Activated T-helper 1 cell treated with anti-CD3 and anti-CD28 coated beads, Interleukin-12 subunit alpha, Interleukin-12 subunit beta, Interleukin-2, Interleukin-4 antibody, amounts not matched to agents 30 ng/mL and 10 ng/mL and 1 ng/mL, durations not matched to agents 14 hours and 24 hours and 36 hours (primary cell): ENCODE data around the gene AP1M1. TPM values are rescaled to one million over a fixed set of nuclear protein-coding genes. Genes with fewer than 3 reads are reported as not detected.

ENCODE experiments used
- DNase-seq: peaks from one replicate; pipeline ENCODE4 v3.0.0; 2021; ENCODE audit warnings: low spot score
- H3K27ac Mint-ChIP-seq: one replicate; pipeline ENCODE4 v1.8.0; 2021; ENCODE audit warnings: mild to moderate bottlenecking, mixed read lengths
- H3K27me3 Mint-ChIP-seq: one replicate; pipeline ENCODE4 v1.8.0; 2022; ENCODE audit warnings: mild to moderate bottlenecking, moderate library complexity, mixed read lengths; ENCODE audit not compliant: insufficient read depth
- H3K36me3 Mint-ChIP-seq: one replicate; pipeline ENCODE4 v1.8.0; 2021; ENCODE audit warnings: low read depth, mixed read lengths
- H3K4me1 Mint-ChIP-seq: one replicate; pipeline ENCODE4 v1.8.0; 2021; ENCODE audit warnings: low read depth, mixed read lengths
- H3K4me3 Mint-ChIP-seq: one replicate; pipeline ENCODE4 v1.8.0; 2021; ENCODE audit warnings: mild to moderate bottlenecking, moderate library complexity, mixed read lengths
- H3K9me3 Mint-ChIP-seq: one replicate; pipeline ENCODE4 v1.8.0; 2021; ENCODE audit warnings: mixed read lengths
- intact Hi-C: fragments of 100-400 bp; cut with micrococcal nuclease; formaldehyde crosslinking; loops from one replicate; pipeline ENCODE4 v1.15.1; 2024
- total RNA-seq: library from RNA; stranded (reverse); gene quantifications from 2 replicates; pipeline ENCODE4 v1.2.3, GENCODE V29; 2022

The AP1M1 gene
- 116 and 117 TPM in 2 replicates for total RNA-seq

DNA sequence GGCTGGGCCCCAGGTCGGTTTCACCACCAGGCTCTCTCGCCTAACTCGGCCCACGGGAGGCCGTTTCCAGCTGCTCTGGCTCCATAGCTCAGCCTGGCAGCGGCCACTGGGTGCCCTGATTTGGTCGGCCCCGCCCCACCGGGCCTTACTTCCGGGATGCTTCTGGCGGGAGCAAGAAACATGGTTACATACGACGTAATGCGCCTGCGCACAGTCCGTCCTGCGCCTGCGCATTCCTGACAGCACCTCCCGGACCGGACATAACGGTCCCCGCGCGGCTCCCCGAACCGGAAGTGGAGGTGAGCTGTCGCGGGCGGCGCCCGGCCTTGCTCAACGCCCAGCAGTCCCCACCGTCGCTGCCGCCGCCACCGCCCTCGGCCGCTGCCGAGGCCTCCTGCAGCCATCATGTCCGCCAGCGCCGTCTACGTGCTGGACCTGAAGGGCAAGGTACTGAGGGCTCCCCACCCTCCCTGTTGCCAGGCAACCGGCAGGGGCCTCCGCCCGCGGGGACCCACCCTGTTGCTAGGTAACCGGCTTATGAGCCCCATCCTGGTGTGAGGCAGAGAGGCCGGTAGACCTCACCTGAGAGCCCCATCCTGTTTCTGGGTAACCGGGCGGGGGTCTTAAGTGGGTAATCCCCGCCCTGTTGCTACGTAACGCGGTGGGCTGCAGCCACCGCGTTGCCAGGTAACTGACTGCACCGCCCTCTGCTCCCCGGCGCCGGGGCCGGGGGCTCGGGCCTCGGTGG, at the start of gene AP1M1:
Gene AP1M1 (plus strand): TSS at position 290 of the 748 bp plus-strand sequence. CDS start 116 bp downstream, at position 406.
- DNase-seq: peak; percentile 99
- Mint-ChIP-seq H3K4me3 (peak within 1 kb of the TSS; percentile 95), H3K4me1 (peaks cover 51% of the 10 kb centered on the region), H3K27me3 (no peaks in the 10 kb centered on the region), H3K9me3 (no peaks in the 10 kb centered on the region), H3K36me3 (peaks cover 22% of the 10 kb centered on the region), H3K27ac (peak within 1 kb of the TSS; percentile 95)
- intact Hi-C loops: loop anchor here (1.0 to 5.0 kb wide), 9 partner anchors 12 to 361 kb away; partner anchors contain the start of genes CHERP, FAM32A and RAB8A

DNA sequence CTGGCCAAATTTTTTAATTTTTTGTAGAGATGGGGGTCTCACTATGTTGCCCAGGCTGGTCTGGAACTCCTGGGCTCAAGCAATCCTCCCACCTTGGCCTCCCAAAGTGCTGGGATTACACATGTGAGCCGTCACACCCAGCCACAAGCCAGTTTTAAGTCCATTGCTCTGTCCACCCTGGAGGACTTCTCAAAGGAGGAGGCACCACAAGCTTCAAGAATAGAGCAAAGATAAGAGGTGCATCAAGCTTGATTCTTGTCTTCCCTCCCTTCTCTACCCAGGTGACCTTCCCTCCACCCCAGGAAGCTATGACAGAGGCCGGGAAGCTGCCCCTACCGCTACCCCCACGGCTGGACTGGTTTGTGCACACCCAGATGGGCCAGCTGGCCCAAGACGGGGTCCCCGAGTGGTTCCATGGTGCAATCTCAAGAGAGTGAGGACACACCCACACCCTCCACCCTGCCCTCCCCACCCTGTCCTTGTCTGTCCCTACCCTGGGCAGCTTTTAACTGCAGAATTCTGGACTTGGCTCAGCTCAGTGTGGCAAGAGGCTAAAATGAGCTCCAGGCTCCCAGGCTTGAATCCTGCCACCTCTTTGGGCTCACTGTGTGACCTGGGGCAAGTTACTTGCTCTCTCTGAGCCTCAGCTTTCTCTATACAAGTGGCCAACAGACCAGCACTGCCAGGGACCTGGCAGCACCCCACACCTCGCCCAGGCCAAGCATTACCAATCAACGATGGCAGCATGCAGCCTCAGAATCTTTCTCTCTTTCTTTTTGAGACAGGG, 49.1 kb upstream of the AP1M1 start:
- H3K4me3 Mint-ChIP-seq: peak overlapping the region; percentile 11
- H3K27ac Mint-ChIP-seq: peak overlapping the region; percentile 87
- intact Hi-C loops: no loop called here
- H3K36me3 Mint-ChIP-seq: peaks cover 24% of the 10 kb centered on the region
- H3K4me1 Mint-ChIP-seq: peaks cover 31% of the 10 kb centered on the region
- H3K27me3 Mint-ChIP-seq: no peaks in the 10 kb centered on the region
- no peak for DNase-seq
- no peaks in the 10 kb centered on the region for H3K9me3 Mint-ChIP-seq

DNA sequence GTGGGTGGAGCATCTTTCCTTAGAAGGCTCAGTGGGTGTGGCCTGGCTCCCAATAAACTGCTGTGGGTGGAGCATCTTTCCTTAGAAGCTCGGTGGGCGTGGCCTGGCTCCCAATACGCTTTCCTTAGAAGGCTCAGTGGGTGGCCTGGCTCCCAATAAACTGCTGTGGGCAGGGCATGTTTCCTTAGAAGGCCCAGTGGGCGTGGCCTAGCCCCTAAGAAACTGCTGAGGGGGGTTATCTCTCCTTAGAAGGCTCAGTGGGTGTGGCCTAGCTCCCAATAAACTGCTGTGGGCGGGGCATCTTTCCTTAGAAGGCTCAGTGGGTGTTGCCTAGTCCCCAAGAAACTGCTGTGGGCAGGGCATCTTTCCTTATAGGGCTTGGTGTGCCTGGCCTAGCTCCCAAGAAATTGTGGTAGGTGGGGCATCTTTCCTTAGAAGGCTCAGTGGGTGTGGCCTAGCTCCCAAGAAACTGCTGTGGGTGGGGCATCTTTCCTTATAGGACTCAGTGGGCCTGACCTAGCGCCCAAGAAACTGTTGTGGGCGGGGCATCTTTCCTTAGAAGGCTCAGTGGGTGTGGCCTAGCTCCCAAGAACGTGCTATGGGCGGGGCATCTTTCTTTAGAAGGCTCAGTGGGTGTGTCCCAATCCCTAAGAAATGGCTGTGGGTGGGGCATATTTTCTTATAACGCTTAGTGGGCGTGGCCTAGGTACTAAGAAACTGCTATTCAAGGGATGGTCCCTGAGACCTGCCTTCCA, 44.0 kb upstream of the AP1M1 start:
- Mint-ChIP-seq H3K27me3 (no peaks in the 10 kb centered on the region), H3K4me1 (peaks cover 25% of the 10 kb centered on the region), H3K27ac (no peak overlapping the region), H3K4me3 (no peak overlapping the region), H3K36me3 (peaks cover 45% of the 10 kb centered on the region), H3K9me3 (no peaks in the 10 kb centered on the region)
- no peak for DNase-seq
- intact Hi-C loops: no loop called here

DNA sequence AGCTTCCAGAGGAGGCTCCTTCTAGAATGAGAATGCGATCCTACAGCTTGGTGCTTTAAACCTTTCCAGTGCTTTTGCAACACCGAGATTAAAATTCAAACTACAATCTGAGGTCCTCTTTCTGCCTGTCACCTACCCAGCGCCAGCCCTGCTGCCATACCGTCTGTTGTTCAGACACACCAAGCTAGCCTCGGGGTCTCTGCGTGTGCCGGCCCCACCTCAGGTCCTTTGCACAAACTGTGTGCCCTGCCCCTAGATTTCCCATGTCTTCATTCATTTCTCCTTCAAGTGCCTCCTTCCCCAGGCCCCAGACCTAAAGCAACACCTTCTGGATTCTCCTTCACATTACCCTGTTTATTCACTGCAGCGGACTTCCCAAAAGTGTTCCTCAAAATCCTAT, 43.2 kb upstream of the AP1M1 start:
- Mint-ChIP-seq H3K4me3 (no peak overlapping the region), H3K36me3 (peaks cover 41% of the 10 kb centered on the region), H3K27ac (no peak overlapping the region), H3K9me3 (no peaks in the 10 kb centered on the region), H3K4me1 (peaks cover 19% of the 10 kb centered on the region), H3K27me3 (no peaks in the 10 kb centered on the region)
- intact Hi-C loops: no loop called here
- DNase-seq: no peak

DNA sequence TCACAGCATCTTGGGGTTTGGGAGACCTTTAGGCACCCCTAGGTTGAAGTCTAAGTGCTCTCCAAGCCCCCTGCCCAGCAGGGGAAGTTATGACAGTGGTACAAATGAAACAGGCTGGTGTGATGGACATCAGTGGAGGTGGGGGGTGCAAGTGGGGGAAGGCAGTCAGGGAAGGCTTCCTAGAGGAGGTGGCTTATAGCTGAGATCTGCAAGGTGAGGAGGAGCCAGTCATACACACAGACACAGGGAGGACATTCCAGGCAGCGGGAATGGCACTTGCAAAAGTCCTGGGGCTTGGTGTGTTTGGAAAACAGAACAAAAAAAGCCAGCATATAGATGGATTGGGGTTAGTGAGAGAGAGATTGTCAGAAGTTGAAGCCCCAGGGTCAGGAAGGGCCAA, 42.6 kb upstream of the AP1M1 start:
- no peaks in the 10 kb centered on the region for H3K9me3 Mint-ChIP-seq
- peak overlapping the region; percentile 28 for H3K27ac Mint-ChIP-seq
- peaks cover 19% of the 10 kb centered on the region for H3K4me1 Mint-ChIP-seq
- no peak for DNase-seq
- intact Hi-C loops: no loop called here
- no peaks in the 10 kb centered on the region for H3K27me3 Mint-ChIP-seq
- no peak overlapping the region for H3K4me3 Mint-ChIP-seq
- H3K36me3 Mint-ChIP-seq: peaks cover 41% of the 10 kb centered on the region

DNA sequence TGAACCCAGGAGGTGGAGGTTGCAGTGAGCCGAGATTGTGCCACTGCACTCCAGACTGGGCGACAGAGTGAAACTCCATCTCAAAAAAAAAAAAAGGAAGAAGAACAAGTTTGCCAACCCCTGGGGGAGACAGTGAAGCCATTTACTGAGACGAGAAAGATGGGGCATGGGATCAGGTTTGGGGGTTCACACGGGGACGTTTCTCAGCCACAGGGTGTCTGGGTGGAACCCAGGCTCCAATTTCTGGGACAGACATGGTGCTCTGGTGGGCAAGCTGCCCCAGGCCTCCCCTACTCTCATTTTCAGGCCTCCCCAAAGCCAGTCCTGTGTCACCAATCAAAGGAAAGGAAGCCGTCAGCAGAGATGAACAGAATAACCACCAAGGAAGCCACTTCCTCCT, 40.8 kb upstream of the AP1M1 start:
- Mint-ChIP-seq H3K4me1 (peaks cover 35% of the 10 kb centered on the region), H3K36me3 (peaks cover 39% of the 10 kb centered on the region), H3K4me3 (no peak overlapping the region), H3K9me3 (no peaks in the 10 kb centered on the region), H3K27me3 (no peaks in the 10 kb centered on the region), H3K27ac (no peak overlapping the region)
- intact Hi-C loops: no loop called here
- DNase-seq: no peak

DNA sequence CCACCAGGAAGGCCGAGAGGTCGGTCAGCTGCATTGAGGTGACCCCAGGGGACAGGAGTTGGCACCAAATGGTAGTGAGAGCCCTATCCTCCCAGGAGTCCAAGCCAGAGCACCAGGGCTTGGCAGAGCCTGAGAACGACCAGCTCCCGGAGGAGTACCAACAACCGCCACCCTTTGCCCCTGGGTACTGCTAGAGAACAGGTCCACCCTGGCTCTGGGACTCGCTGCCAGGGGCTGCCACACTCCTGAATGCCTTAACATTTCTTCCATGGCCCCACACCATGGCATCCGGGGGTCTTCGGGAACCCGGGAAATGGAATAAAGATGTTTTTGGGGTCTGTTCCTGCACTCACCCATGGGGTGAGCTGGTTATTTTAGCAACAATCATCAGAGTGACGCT, 40.1 kb upstream of the AP1M1 start:
- Mint-ChIP-seq H3K27ac (no peak overlapping the region), H3K36me3 (peaks cover 37% of the 10 kb centered on the region), H3K27me3 (no peaks in the 10 kb centered on the region), H3K4me1 (peaks cover 35% of the 10 kb centered on the region), H3K9me3 (no peaks in the 10 kb centered on the region), H3K4me3 (no peak overlapping the region)
- DNase-seq: no peak
- intact Hi-C loops: no loop called here

DNA sequence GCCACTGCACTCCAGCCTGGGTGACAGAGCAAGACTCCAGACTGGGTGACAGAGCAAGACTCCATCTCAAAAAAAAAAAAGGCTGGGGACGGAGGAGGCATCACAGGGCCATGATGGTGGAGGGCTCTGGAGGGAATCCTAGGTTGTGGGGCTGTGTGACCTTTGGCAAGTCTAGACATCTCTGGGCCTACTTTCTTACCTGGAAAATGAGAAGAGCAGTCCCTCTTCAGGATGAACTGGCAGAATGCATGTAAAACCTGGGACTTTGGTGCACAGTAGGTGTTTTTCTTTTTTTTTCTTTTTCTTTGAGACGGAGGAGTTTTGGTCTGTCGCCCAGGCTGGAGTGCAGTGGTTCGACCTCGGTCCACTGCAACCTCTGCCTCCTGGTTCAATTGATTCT, 38.1 kb upstream of the AP1M1 start:
- Mint-ChIP-seq H3K27ac (no peak overlapping the region), H3K4me1 (peaks cover 24% of the 10 kb centered on the region), H3K27me3 (peaks cover under 1% of the 10 kb centered on the region), H3K36me3 (peaks cover 20% of the 10 kb centered on the region), H3K9me3 (no peaks in the 10 kb centered on the region), H3K4me3 (no peak overlapping the region)
- DNase-seq: no peak
- intact Hi-C loops: loop anchor here (1.0 to 2.0 kb wide), 2 partner anchors 16 to 81 kb away; partner anchors contain the start of gene HSH2D

DNA sequence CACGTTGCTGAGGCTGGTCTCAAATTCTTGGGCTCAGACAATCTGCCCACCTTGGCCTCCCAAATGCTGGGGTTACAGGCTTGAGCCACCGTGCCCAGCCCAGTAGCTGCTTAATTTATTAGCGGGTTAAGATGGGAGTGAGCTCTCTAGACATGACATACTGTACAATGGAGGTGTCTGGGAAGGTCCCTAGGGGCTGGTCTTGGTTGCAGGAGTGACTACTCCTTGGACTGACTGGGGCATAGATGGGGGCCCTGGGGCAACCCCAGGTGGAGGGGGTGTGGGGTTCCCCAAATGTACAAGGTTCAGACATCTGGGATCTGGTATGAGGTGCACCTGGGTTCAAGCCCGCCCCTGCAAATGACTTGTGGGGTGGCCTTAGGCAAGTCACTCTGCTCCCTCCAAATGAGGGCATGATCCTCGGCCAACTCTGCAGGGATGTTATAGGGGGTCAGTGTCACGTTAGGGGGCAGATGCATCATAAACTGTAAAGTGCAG, 37.2 kb upstream of the AP1M1 start:
- H3K36me3 Mint-ChIP-seq: peaks cover 12% of the 10 kb centered on the region
- no peak overlapping the region for H3K4me3 Mint-ChIP-seq
- H3K4me1 Mint-ChIP-seq: peaks cover 16% of the 10 kb centered on the region
- no peak for DNase-seq
- H3K9me3 Mint-ChIP-seq: no peaks in the 10 kb centered on the region
- H3K27ac Mint-ChIP-seq: peak overlapping the region; percentile 68
- intact Hi-C loops: loop anchor here (1.0 to 2.0 kb wide), 2 partner anchors 17 to 82 kb away; partner anchors contain the start of gene HSH2D
- peaks cover 2% of the 10 kb centered on the region for H3K27me3 Mint-ChIP-seq

DNA sequence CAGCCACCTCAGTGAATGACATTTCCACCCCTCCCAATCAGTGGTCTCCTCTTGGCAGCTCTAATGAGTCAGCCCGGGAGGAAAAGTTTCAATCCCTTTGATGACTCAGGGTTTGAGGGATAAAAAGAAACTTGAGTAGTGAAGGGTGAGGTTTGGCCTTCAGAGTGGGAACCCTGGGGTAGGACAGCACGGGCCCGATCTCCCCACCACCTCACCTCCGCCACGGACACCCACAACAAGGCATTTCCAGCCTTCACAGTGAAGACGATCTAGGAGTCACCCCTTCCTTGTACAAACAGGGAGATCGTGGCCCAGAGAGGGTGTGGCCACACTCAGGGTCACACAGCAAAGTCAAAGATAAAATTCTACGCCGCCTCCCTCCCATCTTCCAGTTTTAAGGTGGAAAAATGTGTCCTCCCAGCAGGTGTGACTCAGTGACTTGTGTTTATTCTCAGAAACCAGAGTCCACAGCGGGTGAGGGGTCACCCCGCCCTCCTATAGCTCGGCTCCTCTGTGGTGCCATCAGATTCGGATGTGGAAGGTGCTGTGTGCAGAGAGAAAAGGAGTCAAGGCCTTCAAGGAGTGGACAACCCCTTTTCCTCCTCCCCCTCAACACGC, 36.7 kb upstream of the AP1M1 start:
- no peak for DNase-seq
- Mint-ChIP-seq H3K4me1 (peaks cover 16% of the 10 kb centered on the region), H3K27ac (peak overlapping the region; percentile 68), H3K4me3 (peak overlapping the region; percentile 4), H3K9me3 (no peaks in the 10 kb centered on the region), H3K27me3 (peaks cover 2% of the 10 kb centered on the region), H3K36me3 (peaks cover 8% of the 10 kb centered on the region)
- intact Hi-C loops: loop anchor here (1.0 to 2.0 kb wide), 4 partner anchors 18 to 82 kb away; partner anchors contain the start of genes FAM32A and HSH2D

DNA sequence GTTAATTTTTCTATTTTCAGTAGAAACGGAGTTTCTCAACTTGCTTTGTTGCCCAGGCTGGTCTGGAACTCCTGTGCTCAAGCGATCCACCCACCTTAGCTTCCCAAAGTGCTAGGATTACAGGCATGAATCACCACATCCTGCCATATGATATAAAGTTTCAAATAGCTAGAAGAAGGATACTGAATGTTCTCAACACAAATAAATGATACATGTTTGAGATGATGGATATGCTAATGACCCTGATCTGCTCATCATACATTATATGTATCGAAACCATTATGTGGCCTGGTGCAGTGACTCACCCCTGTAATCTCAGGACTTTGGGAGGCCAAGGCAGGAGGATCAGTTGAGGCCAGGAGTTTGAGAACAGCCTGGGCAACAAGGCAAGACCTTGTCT, 35.9 kb upstream of the AP1M1 start:
- peaks cover 2% of the 10 kb centered on the region for H3K27me3 Mint-ChIP-seq
- no peak overlapping the region for H3K27ac Mint-ChIP-seq
- intact Hi-C loops: loop anchor here (1.0 to 2.0 kb wide), 3 partner anchors 23 to 83 kb away; partner anchors contain the start of gene FAM32A
- DNase-seq: no peak
- H3K4me1 Mint-ChIP-seq: peaks cover 16% of the 10 kb centered on the region
- peaks cover 2% of the 10 kb centered on the region for H3K36me3 Mint-ChIP-seq
- H3K4me3 Mint-ChIP-seq: no peak overlapping the region
- no peaks in the 10 kb centered on the region for H3K9me3 Mint-ChIP-seq

DNA sequence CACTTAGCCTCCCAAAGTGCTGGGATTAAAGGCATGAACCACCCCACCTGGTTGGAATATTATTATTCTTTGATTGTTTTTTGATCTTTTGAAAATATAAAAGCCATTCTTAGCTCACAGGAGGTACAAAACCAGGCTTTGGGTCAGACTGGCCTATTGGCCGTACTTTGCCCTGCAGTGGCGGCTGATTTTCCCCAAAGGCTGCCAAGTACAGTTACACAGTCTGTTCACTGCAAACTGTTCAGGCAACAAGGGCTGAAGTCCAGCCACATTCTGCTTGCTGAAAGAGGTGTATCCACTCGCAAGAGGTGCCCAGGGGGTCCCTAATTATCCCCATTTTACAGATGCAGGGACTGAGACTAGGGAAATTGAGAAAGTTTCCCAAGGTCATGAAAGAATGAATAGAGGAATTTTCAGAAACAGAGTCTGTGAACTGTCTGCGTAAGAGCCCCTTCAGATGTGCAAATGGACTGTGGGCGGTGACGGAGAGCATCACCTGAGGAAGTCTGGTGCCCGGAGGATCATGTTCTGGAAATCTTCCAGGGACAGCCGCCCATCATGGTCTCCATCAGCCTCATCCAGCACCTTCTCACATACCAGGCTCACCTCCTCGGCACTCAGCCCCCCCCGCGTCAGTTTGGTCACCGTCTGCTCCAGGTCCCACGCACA, 33.4 kb upstream of the AP1M1 start:
- Mint-ChIP-seq H3K36me3 (no peaks in the 10 kb centered on the region), H3K4me3 (no peak overlapping the region), H3K27me3 (peaks cover 2% of the 10 kb centered on the region), H3K4me1 (peaks cover 27% of the 10 kb centered on the region), H3K27ac (no peak overlapping the region), H3K9me3 (peaks cover 6% of the 10 kb centered on the region)
- intact Hi-C loops: no loop called here
- DNase-seq: no peak
